DMS79 treated with DMSO at 0.1 percent for 48 hours (cell line): ENCODE data around the gene PLD1.

Experiments
- DNase-seq: peaks from one replicate; lab custom pipeline; 2025; lab: John Stamatoyannopoulos, UW

The PLD1 gene

GRCh38 chr3:171558188-171558696 lies 252.0 kb downstream of the PLD1 start:
- no peak for DNase-seq

GRCh38 chr3:171557173-171557572 lies 253.1 kb downstream of the PLD1 start:
- DNase-seq = no peak

- DNase-seq = peak; percentile 78
Measured at GRCh38 chr3:171556574-171557145, 253.6 kb downstream of the PLD1 start.

- DNase-seq = peak; percentile 52
Measured at GRCh38 chr3:171556148-171556547, 254.1 kb downstream of the PLD1 start.

GRCh38 chr3:171553086-171553485 lies 257.2 kb downstream of the PLD1 start:
- no peak for DNase-seq

GRCh38 chr3:171552531-171552930 lies 257.8 kb downstream of the PLD1 start:
- DNase-seq = no peak

GRCh38 chr3:171551296-171551695 lies 259.0 kb downstream of the PLD1 start:
- DNase-seq = no peak
